SK-N-MC (cell line): ENCODE results near the gene TACR2.
"Not testable (repeated sequence)": the region's sequence is repeated elsewhere in the genome, so short reads cannot be mapped to it uniquely, and the experiment has no call there.

Experiments used
- DNase-seq: peaks from one replicate; pipeline ENCODE4 v3.0.0-alpha.2; 2011; ENCODE audit warnings: low read depth, low spot score
- H3K27ac ChIP-seq: fragments of 200-600 bp; sonication (generic); 2 replicates; pipeline ENCODE4 v1.5.1; 2016; ENCODE audit warnings: mixed run types
- H3K36me3 ChIP-seq: fragments of 200-600 bp; sonication (generic); 2 replicates; pipeline ENCODE4 v1.6.1; 2017; ENCODE audit warnings: antibody characterized with exemption, low read length, mixed read lengths; ENCODE audit not compliant: insufficient read depth
- H3K4me3 ChIP-seq: fragments of 200-600 bp; sonication (generic); 2 replicates; pipeline ENCODE4 v1.5.1; 2016
- H3K9ac ChIP-seq: fragments of 200-600 bp; sonication (generic); 2 replicates; pipeline ENCODE4 v1.8.0; 2017; ENCODE audit warnings: mixed run types, mixed read lengths; ENCODE audit not compliant: insufficient read length
- H3K9me3 ChIP-seq: fragments of 200-600 bp; sonication (generic); 2 replicates; pipeline ENCODE4 v1.6.1; 2017; ENCODE audit warnings: low read depth, mild to moderate bottlenecking, antibody characterized with exemption, low read length, moderate library complexity, mixed read lengths
- EZH2 ChIP-seq: fragments of 200-600 bp; sonication (generic); IDR thresholded peaks from one replicate; pipeline ENCODE4 v1.6.1; 2017; ENCODE audit warnings: antibody characterized with exemption
- FOXP2 ChIP-seq: optimal IDR thresholded peaks from 2 replicates; pipeline ENCODE3; 2011; ENCODE audit warnings: mild to moderate bottlenecking, moderate library complexity; ENCODE audit not compliant: insufficient read depth; ENCODE audit errors: extremely low read length, control extremely low read depth
- POLR2AphosphoS5 ChIP-seq: IDR thresholded peaks from 2 replicates; pipeline ENCODE4 v1.6.1; 2012; ENCODE audit warnings: mild to moderate bottlenecking, low read depth, low read length, borderline replicate concordance

The TACR2 gene

DNA sequence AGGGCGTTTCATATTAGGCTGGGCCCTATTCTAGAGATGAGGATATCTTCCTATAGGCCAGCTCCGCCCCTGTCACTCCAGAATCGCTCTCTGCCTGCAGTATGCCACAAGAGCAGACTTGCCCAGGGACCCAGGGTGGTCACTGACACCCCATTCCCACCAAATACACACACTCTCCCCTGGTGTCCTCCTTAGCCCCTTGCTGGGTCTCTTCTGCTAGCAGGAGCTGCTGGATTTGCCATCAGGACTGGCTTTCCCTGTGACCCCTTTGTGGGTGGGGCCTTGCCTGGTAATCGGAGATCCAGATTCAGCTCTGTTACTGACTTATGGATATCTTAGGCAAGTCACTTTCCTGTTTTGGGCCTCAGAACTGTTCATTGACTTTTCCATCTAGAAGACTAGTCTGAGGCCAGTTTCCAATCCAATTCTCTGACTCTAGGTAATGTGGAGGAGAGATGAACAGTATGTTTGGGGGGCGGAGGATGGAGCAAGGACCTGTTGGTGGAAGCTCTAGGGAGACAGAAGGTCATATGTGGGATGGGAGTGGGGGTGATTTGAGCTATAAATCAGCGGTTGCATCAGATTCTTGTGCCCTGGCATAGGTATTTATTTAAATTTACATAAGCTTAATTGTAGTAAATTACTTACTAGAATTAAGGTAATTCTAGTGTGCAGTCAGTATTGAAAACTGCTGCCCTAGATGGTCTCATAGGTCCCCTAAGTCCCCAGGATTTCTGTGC, 36.1 kb upstream of the TACR2 start:
- no peak overlapping the region for H3K27ac ChIP-seq
- TF ChIP-seq EZH2 (no peak), POLR2AphosphoS5 (no peak), FOXP2 (no peak)
- H3K4me3 ChIP-seq = no peak overlapping the region

DNA sequence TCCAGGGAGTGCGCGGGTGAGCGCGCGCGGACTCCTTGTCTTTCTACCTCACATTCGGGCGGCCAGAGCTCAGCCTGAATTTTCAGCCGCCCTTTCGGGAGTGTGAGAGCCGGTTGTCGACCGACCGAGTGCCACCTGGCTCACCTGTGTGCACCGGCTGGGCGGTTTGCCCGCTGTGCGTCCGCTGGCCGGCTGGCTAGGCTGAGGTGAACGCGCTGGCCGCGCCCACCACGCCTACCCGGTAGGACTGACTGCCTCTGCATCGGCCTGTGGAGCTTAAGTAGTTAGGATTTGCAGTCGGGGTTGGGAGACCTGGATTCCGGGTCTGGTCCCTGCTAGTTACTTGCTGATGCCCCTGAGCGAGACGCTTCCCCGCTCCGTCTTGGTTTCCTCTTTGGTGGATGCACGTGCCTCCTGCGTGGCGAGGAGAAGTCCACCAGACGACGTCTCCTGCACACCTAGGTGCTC, 35.1 kb upstream of the TACR2 start:
- peak overlapping the region; percentile 81 for H3K4me3 ChIP-seq
- TF ChIP-seq FOXP2 (no peak), EZH2 (no peak), POLR2AphosphoS5 (no peak)
- H3K36me3 ChIP-seq = no peaks in the 10 kb centered on the region
- no peak overlapping the region for H3K27ac ChIP-seq
- H3K9ac ChIP-seq = peak overlapping the region; percentile 45
- DNase-seq = no peak
- no peaks in the 10 kb centered on the region for H3K9me3 ChIP-seq

More for the DNA sequence above, 36.1 kb upstream of the TACR2 start:
- Histone ChIP-seq H3K36me3 (no peaks in the 10 kb centered on the region), H3K9me3 (no peaks in the 10 kb centered on the region), H3K9ac (no peak overlapping the region)
- no peak for DNase-seq

DNA sequence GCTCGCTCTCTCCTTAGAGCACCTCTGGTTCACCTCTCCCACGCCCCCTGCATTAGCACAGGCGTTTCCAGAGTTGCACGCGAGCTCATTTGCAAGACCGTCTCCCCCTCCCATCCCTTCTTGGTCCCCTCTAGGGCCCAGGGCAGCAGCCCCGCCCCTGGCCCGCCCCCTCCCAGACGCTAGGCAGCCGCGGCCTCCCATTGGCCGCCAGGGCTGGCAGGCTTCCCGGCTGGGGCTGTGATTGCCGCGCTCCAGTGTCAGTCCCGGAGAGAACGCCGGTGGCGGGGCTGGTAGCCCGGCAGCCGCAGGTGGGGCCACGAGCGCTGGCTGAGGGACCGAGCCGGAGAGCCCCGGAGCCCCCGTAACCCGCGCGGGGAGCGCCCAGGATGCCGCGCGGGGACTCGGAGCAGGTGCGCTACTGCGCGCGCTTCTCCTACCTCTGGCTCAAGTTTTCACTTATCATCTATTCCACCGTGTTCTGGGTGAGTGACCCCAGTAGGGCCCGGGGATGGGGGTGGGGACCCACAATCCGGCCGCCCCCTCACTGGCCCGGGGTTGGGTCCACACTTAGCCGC, 34.6 kb upstream of the TACR2 start, which contains the start of gene TSPAN15:
TSPAN15 (plus strand) TSS at position 257 of the 575 bp plus-strand sequence; CDS start at position 387, 130 bp downstream.
- DNase-seq = no peak
- peak within 1 kb of the TSS; percentile 81 for H3K4me3 ChIP-seq
- peak within 1 kb of the TSS; percentile 45 for H3K9ac ChIP-seq

DNA sequence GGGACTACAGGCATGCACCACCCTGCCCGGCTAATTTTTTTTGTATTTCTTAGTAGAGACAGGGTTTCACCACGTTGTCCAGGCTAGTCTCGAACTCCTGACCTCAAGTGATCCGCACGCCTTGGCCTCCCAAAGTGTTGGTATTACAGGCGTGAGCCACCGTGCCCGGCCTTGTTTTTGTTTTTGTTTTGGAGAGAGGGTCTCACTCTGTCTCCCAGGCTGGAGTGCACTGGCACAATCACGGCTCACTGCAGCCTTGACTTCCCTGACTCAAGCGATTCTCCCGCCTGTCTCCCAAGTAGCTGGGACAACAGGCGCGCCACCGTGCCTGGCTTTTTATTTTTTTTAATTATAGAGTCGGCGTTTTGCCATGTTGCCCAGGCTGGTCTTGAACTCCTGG, 33.7 kb upstream of the TACR2 start:
- H3K9me3 ChIP-seq, H3K36me3 ChIP-seq, H3K27ac ChIP-seq, H3K9ac ChIP-seq, DNase-seq, H3K4me3 ChIP-seq: not testable (repeated sequence)

More for the DNA sequence above, 34.6 kb upstream of the TACR2 start, which contains the start of gene TSPAN15:
- Histone ChIP-seq H3K9me3 (no peaks in the 10 kb centered on the region), H3K36me3 (no peaks in the 10 kb centered on the region), H3K27ac (no peak within 1 kb of the TSS)
- TF ChIP-seq POLR2AphosphoS5 = no peak
- no peak for TF ChIP-seq FOXP2
- TF ChIP-seq EZH2 = no peak

DNA sequence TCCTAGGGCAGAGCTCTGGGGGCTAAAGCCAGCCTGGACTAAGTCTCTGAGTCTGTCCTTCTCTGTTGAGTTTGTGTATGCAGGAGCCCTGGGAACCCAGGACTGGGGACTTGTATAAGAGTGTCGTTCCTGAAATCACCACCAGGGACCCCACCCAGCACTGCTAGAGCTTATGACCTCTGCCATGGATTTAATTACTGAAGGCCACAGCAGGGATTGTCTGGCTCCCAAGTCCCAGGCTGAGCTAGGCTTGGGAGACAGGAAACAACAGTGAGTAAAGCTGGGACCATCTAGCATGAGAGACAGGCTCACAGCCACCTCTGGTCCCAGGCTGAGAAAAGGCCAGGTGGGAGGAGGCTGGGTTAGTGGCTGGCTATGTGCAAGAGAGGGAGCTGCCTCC, 33.1 kb upstream of the TACR2 start:
- no peak overlapping the region for H3K27ac ChIP-seq
- no peak overlapping the region for H3K9ac ChIP-seq
- DNase-seq = no peak
- H3K9me3 ChIP-seq = no peaks in the 10 kb centered on the region
- TF ChIP-seq EZH2 (no peak), POLR2AphosphoS5 (no peak), FOXP2 (no peak)
- H3K36me3 ChIP-seq = no peaks in the 10 kb centered on the region
- no peak overlapping the region for H3K4me3 ChIP-seq

DNA sequence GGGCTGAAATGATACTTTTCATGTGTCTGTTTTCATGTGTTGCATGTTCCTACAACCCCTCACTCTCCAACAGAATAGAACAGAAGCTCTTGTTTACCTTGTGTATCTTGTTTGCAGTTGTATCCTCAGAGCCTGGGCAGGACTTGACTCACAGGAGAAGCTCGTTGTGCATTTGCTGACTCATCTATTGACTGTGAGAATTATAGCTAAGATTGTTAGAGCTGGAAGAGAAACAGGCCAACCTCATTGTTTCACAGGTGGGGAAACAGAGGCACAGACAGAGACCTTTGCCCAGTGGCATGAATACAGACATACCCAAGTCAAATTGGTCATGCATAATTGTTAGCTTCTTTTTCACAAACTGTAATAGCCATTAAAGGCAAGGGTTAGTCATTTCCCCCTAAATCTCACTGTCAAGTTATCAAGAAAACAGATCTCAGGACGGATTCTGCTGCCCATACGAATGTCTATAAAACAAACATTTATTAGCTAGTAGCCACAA, 30.0 kb upstream of the TACR2 start:
- TF ChIP-seq EZH2 = no peak
- no peak for TF ChIP-seq FOXP2
- no peak for TF ChIP-seq POLR2AphosphoS5
- H3K4me3 ChIP-seq = no peak overlapping the region
- no peaks in the 10 kb centered on the region for H3K36me3 ChIP-seq
- no peaks in the 10 kb centered on the region for H3K9me3 ChIP-seq
- DNase-seq = no peak
- no peak overlapping the region for H3K27ac ChIP-seq
- H3K9ac ChIP-seq = no peak overlapping the region

DNA sequence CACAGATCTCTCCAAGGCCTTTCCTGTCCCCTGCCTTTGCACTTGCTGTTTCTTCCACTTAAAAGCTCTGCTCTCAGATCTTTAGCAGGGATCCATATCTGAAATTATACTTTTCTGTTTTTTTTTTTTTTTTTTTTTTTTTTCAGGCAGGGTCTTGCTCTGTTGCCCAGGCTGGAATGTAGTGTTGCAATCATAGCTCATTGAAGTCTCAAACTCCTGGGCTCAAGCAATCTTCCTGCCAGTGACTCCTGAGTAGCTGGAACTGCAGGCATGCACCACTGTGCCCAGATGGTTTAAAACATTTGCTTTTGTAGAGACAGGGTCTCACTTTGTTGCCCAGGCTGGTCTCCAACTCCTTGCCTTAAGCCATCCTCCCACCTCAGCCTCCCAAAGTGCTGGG, 29.5 kb upstream of the TACR2 start:
- Histone ChIP-seq H3K9me3 (no peaks in the 10 kb centered on the region), H3K27ac (no peak overlapping the region), H3K4me3 (no peak overlapping the region), H3K36me3 (no peaks in the 10 kb centered on the region), H3K9ac (no peak overlapping the region)
- TF ChIP-seq FOXP2 (no peak), POLR2AphosphoS5 (no peak), EZH2 (no peak)
- DNase-seq = no peak

DNA sequence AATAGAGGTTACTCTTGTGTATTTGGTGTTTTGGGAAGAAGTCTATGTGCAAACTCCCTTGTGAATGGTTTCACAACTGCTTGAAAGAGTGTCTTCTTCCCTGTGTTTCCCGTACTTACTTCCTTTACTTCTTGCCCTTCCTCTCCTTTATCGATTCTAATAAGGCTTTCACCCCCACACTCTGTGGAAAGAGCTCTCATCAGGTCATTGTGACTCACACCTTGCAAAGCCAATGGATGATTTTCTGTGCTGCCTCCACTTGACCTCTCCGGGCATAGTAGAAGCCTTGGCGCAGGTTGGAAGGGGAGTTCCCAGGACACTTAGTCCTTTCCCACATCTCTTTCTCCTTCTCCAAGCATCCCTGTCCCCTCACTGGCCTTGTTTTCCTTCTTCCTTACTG, 28.3 kb upstream of the TACR2 start:
- Histone ChIP-seq H3K4me3 (no peak overlapping the region), H3K27ac (no peak overlapping the region), H3K9ac (no peak overlapping the region), H3K9me3 (no peaks in the 10 kb centered on the region), H3K36me3 (no peaks in the 10 kb centered on the region)
- no peak for TF ChIP-seq FOXP2
- no peak for TF ChIP-seq POLR2AphosphoS5
- no peak for TF ChIP-seq EZH2
- no peak for DNase-seq
